SU-DHL-6 (cell line): ENCODE measurements around the gene RFPL4AL1.
"Not testable (repeated sequence)": the region's sequence is repeated elsewhere in the genome, so short reads cannot be mapped to it uniquely, and the experiment has no call there.

Experiments used
- CTCF ChIP-seq: fragments of 200-600 bp; sonication (generic); IDR thresholded peaks from one replicate; pipeline ENCODE4 v1.5.1; 2017; ENCODE audit warnings: antibody characterized with exemption, mild to moderate bottlenecking, low read length, moderate library complexity; ENCODE audit not compliant: insufficient read depth, poor library complexity, severe bottlenecking
- EZH2phosphoT487 ChIP-seq: fragments of 200-600 bp; sonication (generic), shearing (Covaris generic); conservative IDR thresholded peaks from 2 replicates; pipeline ENCODE4 v1.6.1; 2018; ENCODE audit warnings: mild to moderate bottlenecking, antibody characterized with exemption, low read length, moderate library complexity, mixed read lengths

- TF ChIP-seq CTCF, EZH2phosphoT487: not testable (repeated sequence)
These were observed 10.1 kb upstream of the RFPL4AL1 start, which contains the start of gene RFPL4A for GRCh38 chr19:55758797-55759196.
